HCT116 (cell line): ENCODE results near the gene NOXO1. TPM values are rescaled to one million over a fixed set of nuclear protein-coding genes. Genes with fewer than 3 reads are reported as not detected.

ENCODE experiments used
- ATAC-seq: fragments of 200-7000 bp; cut with Tn5 transposase; 2 replicates; pipeline ENCODE4 v1.9.1; 2020; ENCODE audit warnings: mild to moderate bottlenecking, moderate library complexity
- BruUV-seq: library from RNA; stranded (reverse); fragments of 400-500 nt; replicated peaks from 2 replicates; lab custom pipeline; 2021; lab: Mats Ljungman, UMichigan
- CTCF ChIA-PET: fragments of 300-600 bp; sonication (Branson Sonifier 250); formaldehyde crosslinking; loops from one replicate; lab custom pipeline; 2021; ENCODE audit warnings: antibody characterized with exemption; lab: Charles Lee
- POLR2A ChIA-PET: fragments of 300-600, 350-600 bp; sonication (Branson Sonifier 250); formaldehyde crosslinking; loops from one replicate; lab custom pipeline; 2021; ENCODE audit warnings: antibody characterized with exemption; lab: Charles Lee
- RAD21 ChIA-PET, 2 experiments: fragments of 300-600 bp; sonication (Branson Sonifier 250); formaldehyde crosslinking; loops; one replicate each; lab custom pipeline; 2023; ENCODE audit warnings: low total read pairs in 2 of 2; ENCODE audit not compliant: uncharacterized antibody in 2 of 2, unreplicated experiment in 2 of 2, low non-redundant PET in 1 of 2; lab: Charles Lee
- DNase-seq: peaks from one replicate; pipeline ENCODE4 v3.0.0-alpha.2; 2010; ENCODE audit warnings: low read depth, low spot score
- H2AFZ ChIP-seq: fragments of 200-600 bp; shearing (Covaris generic), sonication (generic); 2 replicates; pipeline ENCODE4 v1.6.1; 2017; ENCODE audit warnings: low read depth, mixed run types, mixed read lengths, antibody characterized with exemption, low read length; ENCODE audit not compliant: poor library complexity, severe bottlenecking
- H3K27ac ChIP-seq: 2 replicates; pipeline ENCODE4 v1.5.1; 2012; ENCODE audit warnings: low read depth, low read length
- H3K27me3 ChIP-seq: fragments of 200-600 bp; sonication (generic); 2 replicates; pipeline ENCODE4 v1.6.1; 2016; ENCODE audit warnings: mixed run types, low read length, mixed read lengths; ENCODE audit not compliant: insufficient read depth
- H3K36me3 ChIP-seq, 2 experiments: fragments of 200-500 bp in 1 of 2; fragments of 200-600 bp in 1 of 2; sonication (Bioruptor generic) in 1 of 2; sonication (generic) in 1 of 2; 2 replicates each; pipeline versions ENCODE4 v1.5.1 to v1.6.1; 2014 to 2016; ENCODE audit warnings: low read length in 2 of 2, inconsistent platforms in 1 of 2, mixed read lengths in 1 of 2, mixed run types in 1 of 2; ENCODE audit not compliant: insufficient read depth in 2 of 2, control insufficient read depth in 1 of 2
- H3K4me1 ChIP-seq, 2 experiments: fragments of 200-600 bp in 1 of 2; sonication (generic) in 1 of 2; 2 replicates each; pipeline versions ENCODE4 v1.5.1 to v1.6.1; 2012 to 2017; ENCODE audit warnings: low read length in 2 of 2, inconsistent platforms in 1 of 2, mild to moderate bottlenecking in 1 of 2, mixed read lengths in 1 of 2, mixed run types in 1 of 2, moderate library complexity in 1 of 2; ENCODE audit not compliant: insufficient read depth in 2 of 2, control insufficient read depth in 1 of 2
- H3K4me2 ChIP-seq: fragments of 200-600 bp; sonication (generic); 2 replicates; pipeline ENCODE4 v1.6.1; 2017; ENCODE audit warnings: mixed run types, low read length, mixed read lengths
- H3K4me3 ChIP-seq, 2 experiments: fragments of 200-600 bp in 1 of 2; sonication (generic) in 1 of 2; replicated peaks in 1 of 2; 2 replicates each; pipeline ENCODE4 v1.5.1; 2011 to 2016; ENCODE audit warnings: low read length in 2 of 2, control low read depth in 1 of 2, low read depth in 1 of 2, mild to moderate bottlenecking in 1 of 2, mixed read lengths in 1 of 2, mixed run types in 1 of 2
- H3K79me2 ChIP-seq: fragments of 200-600 bp; sonication (generic); 2 replicates; pipeline ENCODE4 v1.6.1; 2017; ENCODE audit warnings: mild to moderate bottlenecking, mixed run types, low read length, moderate library complexity, mixed read lengths; ENCODE audit not compliant: insufficient read depth
- H3K9ac ChIP-seq: fragments of 200-600 bp; sonication (generic); 2 replicates; pipeline ENCODE4 v1.6.1; 2016; ENCODE audit warnings: low read length, mixed read lengths
- H3K9me2 ChIP-seq: fragments of 200-600 bp; sonication (generic), shearing (Covaris generic); 2 replicates; pipeline ENCODE4 v1.6.1; 2017; ENCODE audit warnings: mixed run types, mild to moderate bottlenecking, moderate library complexity; ENCODE audit not compliant: insufficient read depth
- H3K9me3 ChIP-seq, 2 experiments: fragments of 200-500 bp in 1 of 2; fragments of 200-600 bp in 1 of 2; sonication (Bioruptor generic) in 1 of 2; sonication (generic) in 1 of 2; 2 replicates each; pipeline ENCODE4 v1.6.1; 2014 to 2017; ENCODE audit warnings: low read length in 2 of 2, mixed read lengths in 2 of 2, inconsistent platforms in 1 of 2, low read depth in 1 of 2, mild to moderate bottlenecking in 1 of 2, mixed run types in 1 of 2, moderate library complexity in 1 of 2; ENCODE audit not compliant: control insufficient read depth in 1 of 2, insufficient read depth in 1 of 2
- H4K20me1 ChIP-seq: fragments of 200-600 bp; sonication (generic), shearing (Covaris generic); 2 replicates; pipeline ENCODE4 v1.6.1; 2017; ENCODE audit warnings: mixed run types, mild to moderate bottlenecking, moderate library complexity; ENCODE audit not compliant: insufficient read depth
- CEBPB ChIP-seq: IDR thresholded peaks from 2 replicates; pipeline ENCODE4 v1.6.1; 2012; ENCODE audit warnings: low read depth
- ELF1 ChIP-seq: IDR thresholded peaks from 2 replicates; pipeline ENCODE4 v1.6.1; 2012; ENCODE audit warnings: low read depth, borderline replicate concordance
- EZH2 ChIP-seq: fragments of 200-600 bp; sonication (generic); IDR thresholded peaks from 2 replicates; pipeline ENCODE4 v1.6.1; 2017; ENCODE audit warnings: antibody characterized with exemption, mixed run types
- FOSL1 ChIP-seq: IDR thresholded peaks from 2 replicates; pipeline ENCODE4 v1.6.1; 2012; ENCODE audit warnings: low read depth
- JUND ChIP-seq: IDR thresholded peaks from 2 replicates; pipeline ENCODE4 v1.6.1; 2012
- RAD21 ChIP-seq: IDR thresholded peaks from 2 replicates; pipeline ENCODE4 v1.6.1; 2012; ENCODE audit warnings: low read depth, mild to moderate bottlenecking
- ZFX ChIP-seq: fragments of 450-650 bp; IDR thresholded peaks from 2 replicates; pipeline ENCODE4 v1.6.1; 2017
- ZNF274 ChIP-seq: fragments of 200-500 bp; sonication (Bioruptor generic); IDR thresholded peaks from 2 replicates; pipeline ENCODE4 v1.6.1; 2014; ENCODE audit warnings: mild to moderate bottlenecking, low read depth, low read length, inconsistent platforms
- intact Hi-C: fragments of 100-400 bp; cut with micrococcal nuclease; formaldehyde crosslinking; loops from 2 replicates; pipeline ENCODE4 v1.10.0; 2022
- total RNA-seq: library from RNA; stranded (reverse); gene quantifications from one replicate; pipeline ENCODE4 v1.2.1, GENCODE V29; 2021; ENCODE audit not compliant: unreplicated experiment
- TF ChIP-seq, protein P1 (sequence below): IDR thresholded peaks from 2 replicates; pipeline ENCODE4 v1.6.1; 2012; ENCODE audit warnings: low read depth
- TF ChIP-seq, protein P2 (sequence below): IDR thresholded peaks from 2 replicates; pipeline ENCODE4 v1.6.1; 2011; ENCODE audit warnings: mild to moderate bottlenecking, low read length, moderate library complexity; ENCODE audit not compliant: insufficient replicate concordance; ENCODE audit errors: extremely low read depth

The NOXO1 gene
- total RNA-seq, 1 experiment from 2014 or later: 10.0 TPM

DNA sequence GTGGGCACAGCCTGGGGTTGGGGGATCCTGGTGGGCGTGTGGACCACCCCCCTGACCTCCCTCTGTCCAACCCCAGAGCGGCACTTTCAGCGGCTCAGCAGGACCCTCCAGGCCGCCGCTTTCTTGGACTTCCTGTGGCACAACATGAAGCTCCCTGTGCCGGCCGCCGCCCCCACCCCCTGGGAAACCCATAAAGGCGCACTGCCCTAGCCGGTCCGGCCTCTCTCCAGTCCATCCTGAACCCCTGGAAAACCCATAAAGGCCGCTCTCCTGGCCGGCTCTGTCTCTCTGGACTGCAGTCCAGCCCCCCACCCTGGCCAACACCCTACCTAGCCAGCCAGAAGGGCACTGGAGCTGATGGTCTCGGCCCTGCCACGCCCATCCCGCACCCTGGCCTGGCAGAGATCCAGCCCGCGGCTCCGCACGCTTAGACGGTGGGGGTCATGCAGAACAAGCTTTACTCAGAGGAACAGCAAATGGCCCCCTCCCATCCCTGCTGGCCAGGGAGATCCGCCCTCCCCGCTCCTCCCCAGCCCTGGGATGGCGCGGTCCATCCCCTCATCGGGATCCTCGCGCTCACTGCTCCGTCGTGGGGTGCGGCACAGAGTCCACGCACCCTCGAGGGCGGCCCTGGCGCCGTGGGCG is 2.7 kb downstream of the NOXO1 start:
- no peak overlapping the region for H2AFZ ChIP-seq
- no peak for DNase-seq
- peaks cover 40 to 64% of the 10 kb centered on the region in 2 experiments for H3K4me1 ChIP-seq
- no peaks in the 10 kb centered on the region for H3K27me3 ChIP-seq
- peak overlapping the region; percentile 84 for H3K9ac ChIP-seq
- TSS peak; percentile 46 for BruUV-seq
- POLR2A ChIA-PET: interaction anchor here (1.5 to 12.5 kb wide), 4 partner anchors 9 to 177 kb away, joined by 5 to 104 read pairs (median 10); partner anchors contain the start of genes NDUFB10, RNF151, RPS2 and TRAF7
- RAD21 ChIA-PET: no interaction called here
- no peak for TF ChIP-seq ELF1
- no peak for TF ChIP-seq EZH2
- no peak for TF ChIP-seq RAD21
- H3K9me2 ChIP-seq: no peaks in the 10 kb centered on the region
- peak overlapping the region; percentile 88 for H3K27ac ChIP-seq
- CTCF ChIA-PET: interaction anchor here (1.0 to 1.7 kb wide), 3 partner anchors 14 to 162 kb away, joined by 3 to 8 read pairs (median 5); partner anchors contain the start of gene RPS2
- H3K36me3 ChIP-seq: peaks cover 0 to 41% of the 10 kb centered on the region in 2 experiments; a peak in 2 of 4 replicates
- H3K9me3 ChIP-seq: no peaks in the 10 kb centered on the region
- H3K4me2 ChIP-seq: peak overlapping the region; percentile 97
- peaks cover 15% of the 10 kb centered on the region for H3K79me2 ChIP-seq
- no peak for ATAC-seq
- intact Hi-C loops: no loop called here
- peak overlapping the region; percentile 60 to 65 for H3K4me3 ChIP-seq
- H4K20me1 ChIP-seq: no peaks in the 10 kb centered on the region

DNA sequence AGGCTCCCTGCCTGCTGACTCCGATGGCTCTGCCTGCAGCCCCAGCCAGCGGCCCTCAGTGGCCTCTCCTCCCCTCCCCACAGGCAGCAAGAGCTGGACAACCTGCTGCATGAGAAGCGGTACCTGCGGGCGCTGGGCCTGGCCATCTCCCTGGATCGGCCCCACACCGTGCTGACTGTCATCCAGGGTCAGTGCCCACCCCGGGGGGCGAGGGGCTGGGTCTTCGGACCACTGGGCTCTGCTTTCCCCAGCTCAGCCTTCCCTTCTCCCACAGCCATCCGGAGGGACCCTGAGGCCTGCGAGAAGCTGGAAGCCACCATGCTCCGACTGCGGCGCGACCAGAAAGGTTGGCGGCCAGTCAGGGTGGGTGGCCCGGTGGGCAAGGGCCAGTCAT is 3.4 kb downstream of the NOXO1 start:
- CTCF ChIA-PET: interaction anchor here (1.4 kb wide), 1 partner anchor 26 kb away, joined by 5 read pairs; no protein-coding TSS in a partner anchor
- POLR2A ChIA-PET: interaction anchor here (3.3 to 12.5 kb wide), 2 partner anchors 12 to 17 kb away, joined by 14 to 104 read pairs; partner anchors contain the start of genes NDUFB10, RNF151 and RPS2
- Histone ChIP-seq H4K20me1 (no peaks in the 10 kb centered on the region), H3K9me2 (no peaks in the 10 kb centered on the region), H3K27ac (peak overlapping the region; percentile 88; the same call in 1 of the 2 replicates), H3K4me3 (no peak overlapping the region), H3K4me1 (peaks cover 42 to 64% of the 10 kb centered on the region in 2 experiments), H3K36me3 (peaks cover 0 to 41% of the 10 kb centered on the region in 2 experiments; a peak in 2 of 4 replicates), H3K79me2 (peaks cover 22% of the 10 kb centered on the region), H2AFZ (no peak overlapping the region), H3K9me3 (no peaks in the 10 kb centered on the region), H3K4me2 (peak overlapping the region; percentile 97), H3K9ac (peak overlapping the region; percentile 84), H3K27me3 (no peaks in the 10 kb centered on the region)
- TF ChIP-seq, protein P1, sequence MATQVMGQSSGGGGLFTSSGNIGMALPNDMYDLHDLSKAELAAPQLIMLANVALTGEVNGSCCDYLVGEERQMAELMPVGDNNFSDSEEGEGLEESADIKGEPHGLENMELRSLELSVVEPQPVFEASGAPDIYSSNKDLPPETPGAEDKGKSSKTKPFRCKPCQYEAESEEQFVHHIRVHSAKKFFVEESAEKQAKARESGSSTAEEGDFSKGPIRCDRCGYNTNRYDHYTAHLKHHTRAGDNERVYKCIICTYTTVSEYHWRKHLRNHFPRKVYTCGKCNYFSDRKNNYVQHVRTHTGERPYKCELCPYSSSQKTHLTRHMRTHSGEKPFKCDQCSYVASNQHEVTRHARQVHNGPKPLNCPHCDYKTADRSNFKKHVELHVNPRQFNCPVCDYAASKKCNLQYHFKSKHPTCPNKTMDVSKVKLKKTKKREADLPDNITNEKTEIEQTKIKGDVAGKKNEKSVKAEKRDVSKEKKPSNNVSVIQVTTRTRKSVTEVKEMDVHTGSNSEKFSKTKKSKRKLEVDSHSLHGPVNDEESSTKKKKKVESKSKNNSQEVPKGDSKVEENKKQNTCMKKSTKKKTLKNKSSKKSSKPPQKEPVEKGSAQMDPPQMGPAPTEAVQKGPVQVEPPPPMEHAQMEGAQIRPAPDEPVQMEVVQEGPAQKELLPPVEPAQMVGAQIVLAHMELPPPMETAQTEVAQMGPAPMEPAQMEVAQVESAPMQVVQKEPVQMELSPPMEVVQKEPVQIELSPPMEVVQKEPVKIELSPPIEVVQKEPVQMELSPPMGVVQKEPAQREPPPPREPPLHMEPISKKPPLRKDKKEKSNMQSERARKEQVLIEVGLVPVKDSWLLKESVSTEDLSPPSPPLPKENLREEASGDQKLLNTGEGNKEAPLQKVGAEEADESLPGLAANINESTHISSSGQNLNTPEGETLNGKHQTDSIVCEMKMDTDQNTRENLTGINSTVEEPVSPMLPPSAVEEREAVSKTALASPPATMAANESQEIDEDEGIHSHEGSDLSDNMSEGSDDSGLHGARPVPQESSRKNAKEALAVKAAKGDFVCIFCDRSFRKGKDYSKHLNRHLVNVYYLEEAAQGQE: no peak
- TF ChIP-seq JUND (no peak), EZH2 (no peak), ZFX (no peak), FOSL1 (no peak), CEBPB (no peak), ZNF274 (no peak)
- TF ChIP-seq, protein P2, sequence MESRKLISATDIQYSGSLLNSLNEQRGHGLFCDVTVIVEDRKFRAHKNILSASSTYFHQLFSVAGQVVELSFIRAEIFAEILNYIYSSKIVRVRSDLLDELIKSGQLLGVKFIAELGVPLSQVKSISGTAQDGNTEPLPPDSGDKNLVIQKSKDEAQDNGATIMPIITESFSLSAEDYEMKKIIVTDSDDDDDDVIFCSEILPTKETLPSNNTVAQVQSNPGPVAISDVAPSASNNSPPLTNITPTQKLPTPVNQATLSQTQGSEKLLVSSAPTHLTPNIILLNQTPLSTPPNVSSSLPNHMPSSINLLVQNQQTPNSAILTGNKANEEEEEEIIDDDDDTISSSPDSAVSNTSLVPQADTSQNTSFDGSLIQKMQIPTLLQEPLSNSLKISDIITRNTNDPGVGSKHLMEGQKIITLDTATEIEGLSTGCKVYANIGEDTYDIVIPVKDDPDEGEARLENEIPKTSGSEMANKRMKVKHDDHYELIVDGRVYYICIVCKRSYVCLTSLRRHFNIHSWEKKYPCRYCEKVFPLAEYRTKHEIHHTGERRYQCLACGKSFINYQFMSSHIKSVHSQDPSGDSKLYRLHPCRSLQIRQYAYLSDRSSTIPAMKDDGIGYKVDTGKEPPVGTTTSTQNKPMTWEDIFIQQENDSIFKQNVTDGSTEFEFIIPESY: no peak
- no peak for DNase-seq
- BruUV-seq: no TSS peak
- intact Hi-C loops: no loop called here
- no peak for ATAC-seq
- RAD21 ChIA-PET: interaction anchor here in 1 of 2 experiments (0.6 kb wide), 1 partner anchor 13 kb away, joined by 6 read pairs; the partner anchor contains the start of gene RPS2
